AG08395 (cell line): ENCODE measurements around the gene CAPZA2.

Experiments
- DNase-seq: peaks from one replicate; pipeline ENCODE4 v3.0.0; 2012; ENCODE audit warnings: mixed read lengths, low spot score

CAPZA2 gene

DNA sequence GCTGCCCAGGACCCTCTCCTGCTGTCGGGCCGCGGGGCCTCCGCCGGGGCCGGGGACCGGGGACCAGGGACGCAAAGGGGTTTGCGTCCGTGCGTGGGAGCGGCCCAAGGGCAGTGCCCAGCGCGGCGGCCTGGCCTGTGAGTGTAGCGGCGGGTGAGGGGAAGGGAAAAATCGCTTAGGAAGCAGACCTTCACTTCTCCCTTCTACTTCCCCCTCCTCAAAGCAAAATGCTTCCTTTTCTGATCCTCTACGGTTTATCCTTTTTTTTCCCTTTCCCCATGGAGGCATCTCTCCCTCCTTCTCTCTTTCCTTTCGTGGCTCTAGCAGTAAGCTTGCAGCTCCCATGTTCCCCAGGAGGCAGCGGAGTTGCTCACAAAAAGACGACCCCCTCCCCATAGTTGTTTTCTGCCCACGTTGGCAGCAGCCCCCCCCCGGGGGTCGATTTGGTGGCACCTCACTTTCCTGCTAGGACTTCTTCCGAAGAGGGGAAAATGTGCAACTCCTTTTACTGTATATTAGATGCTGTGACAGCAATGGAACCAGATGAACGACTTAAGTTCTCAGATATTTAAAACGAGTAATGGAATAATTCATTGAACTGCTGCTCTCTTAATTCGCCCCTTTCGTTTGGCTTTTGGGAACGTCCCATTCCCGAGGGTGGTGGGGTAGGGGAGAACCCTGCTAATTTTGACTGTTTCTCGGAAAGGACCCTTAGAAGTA lies 724 bp downstream of the CAPZA2 start:
- DNase-seq = peak; percentile 14

DNA sequence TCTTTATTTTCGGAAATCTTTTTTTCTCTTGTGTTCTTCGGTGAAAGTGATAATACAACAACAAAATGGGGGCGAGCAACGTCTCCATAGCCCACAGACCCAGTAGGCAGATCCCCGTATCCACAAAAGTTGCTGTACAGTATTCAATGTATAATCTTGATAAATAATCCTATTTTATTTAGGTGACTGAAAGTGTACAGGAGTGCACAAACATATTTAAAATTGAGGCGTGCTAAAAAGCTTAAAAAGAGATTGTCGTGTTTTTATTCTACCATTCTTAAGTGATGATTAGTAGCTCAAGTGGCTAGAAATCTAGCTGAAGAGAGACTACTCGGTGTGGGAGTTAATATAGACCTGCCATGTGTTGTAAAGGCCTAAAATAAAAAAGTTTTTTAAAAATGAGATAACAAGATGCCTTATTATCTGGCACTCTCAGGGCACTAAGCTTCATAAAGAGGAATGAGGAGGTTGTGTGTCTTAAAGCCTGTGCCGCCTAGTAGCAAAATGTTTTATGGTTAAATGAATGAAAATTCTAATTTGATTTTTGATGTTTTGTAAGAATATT lies 1.6 kb downstream of the CAPZA2 start:
- DNase-seq = no peak

DNA sequence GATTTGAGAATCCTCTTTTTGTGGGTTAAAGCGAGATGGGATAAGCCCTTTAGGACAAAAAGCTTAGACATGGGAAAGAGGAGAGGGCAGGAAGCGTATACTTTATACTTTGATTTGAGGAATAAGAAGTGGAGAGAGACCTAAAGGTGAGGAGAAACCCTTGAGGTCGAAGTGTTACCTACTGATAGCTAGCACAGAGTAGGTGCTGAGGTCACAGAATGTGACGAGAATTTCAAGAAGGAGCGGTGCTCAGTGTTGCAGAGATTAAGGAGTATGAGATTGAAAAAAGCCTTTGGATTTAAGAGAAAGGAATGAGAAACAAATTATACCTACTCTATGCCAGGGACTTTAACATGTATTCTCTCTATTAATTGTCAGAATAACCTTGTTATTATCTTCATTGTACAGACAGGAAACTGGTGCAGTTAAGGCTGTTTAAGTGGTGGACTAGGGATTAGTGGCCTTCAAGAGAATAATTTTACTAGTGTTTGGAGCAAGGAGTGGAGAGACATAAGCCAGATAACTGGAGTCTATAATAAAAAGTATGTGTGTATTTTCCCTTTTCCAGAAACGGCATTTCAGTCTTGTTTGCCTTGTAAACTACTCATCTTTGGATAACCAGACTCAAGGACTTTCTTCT lies 8.8 kb downstream of the CAPZA2 start:
- no peak for DNase-seq

DNA sequence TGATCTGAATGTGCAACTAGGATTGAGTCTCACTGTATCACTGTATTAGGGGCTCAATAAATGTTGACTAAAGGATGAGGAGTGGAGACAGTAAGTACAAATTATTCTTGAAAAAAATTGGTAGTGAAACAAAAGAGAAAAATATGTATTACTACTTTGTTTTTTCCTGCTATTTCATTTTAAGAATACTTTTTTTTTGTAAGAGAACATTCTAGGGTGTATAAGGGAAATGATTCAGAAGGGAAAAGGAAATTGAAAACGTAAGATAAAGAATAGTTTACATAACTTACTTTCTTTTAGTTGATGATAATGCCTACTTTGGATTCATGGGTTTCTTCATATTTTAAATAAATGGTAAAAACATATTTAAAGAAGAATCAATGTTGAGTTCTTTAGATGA lies 9.6 kb downstream of the CAPZA2 start:
- no peak for DNase-seq

DNA sequence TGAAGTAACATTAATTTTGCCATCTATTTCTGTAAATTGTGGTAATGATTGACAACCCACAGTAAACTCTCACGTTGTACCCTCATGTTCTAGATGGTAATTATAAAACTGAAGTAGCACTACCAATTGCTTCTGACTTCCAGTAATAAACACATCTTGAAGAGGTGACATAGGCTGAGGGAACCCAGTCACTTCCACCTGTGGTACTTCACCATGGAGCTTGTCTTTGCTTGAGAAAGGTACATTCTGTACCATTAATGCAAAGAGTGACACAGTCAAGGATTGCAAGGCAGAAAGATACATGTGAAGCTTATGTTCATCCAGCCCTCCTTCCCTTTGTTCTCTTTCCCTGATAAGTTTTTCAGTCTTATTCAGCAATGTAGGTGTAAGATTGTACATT lies 11.2 kb downstream of the CAPZA2 start:
- no peak for DNase-seq

DNA sequence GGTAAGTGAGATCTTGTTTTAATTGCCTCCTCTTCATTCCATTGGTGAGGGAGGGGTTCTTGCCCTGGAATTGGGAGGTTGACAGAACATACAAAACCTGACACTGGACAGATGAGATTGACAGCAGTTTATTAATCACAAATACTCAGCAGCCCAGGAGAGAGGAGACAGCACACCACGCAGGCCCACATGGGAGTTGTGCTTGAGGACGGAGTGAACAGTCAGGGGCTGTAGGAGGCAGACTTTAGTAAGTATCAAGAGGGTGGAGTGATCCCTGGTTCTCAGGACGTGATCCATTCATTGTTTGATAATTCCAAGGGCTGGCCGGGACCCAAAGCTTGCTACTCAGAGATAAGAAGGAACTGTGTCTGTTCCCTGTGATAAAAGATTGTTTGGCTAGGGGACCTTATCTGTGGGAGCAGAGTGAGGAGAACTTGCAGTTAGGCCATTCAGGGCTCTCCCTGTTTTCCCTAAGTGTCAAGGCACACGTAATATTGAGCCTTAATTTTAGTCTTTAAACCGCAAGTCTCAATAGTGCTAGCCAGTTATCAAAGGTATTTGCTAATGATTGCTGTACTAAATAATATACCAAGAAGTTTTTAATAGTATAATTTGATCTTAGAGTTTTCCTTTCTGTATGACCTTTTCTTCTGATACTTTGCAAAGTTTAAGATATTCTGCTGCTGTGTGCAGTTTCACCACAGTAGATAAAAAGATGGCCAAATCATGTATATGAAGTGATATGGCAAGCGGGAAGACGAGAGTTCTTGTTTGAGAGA lies 14.5 kb downstream of the CAPZA2 start:
- no peak for DNase-seq

DNA sequence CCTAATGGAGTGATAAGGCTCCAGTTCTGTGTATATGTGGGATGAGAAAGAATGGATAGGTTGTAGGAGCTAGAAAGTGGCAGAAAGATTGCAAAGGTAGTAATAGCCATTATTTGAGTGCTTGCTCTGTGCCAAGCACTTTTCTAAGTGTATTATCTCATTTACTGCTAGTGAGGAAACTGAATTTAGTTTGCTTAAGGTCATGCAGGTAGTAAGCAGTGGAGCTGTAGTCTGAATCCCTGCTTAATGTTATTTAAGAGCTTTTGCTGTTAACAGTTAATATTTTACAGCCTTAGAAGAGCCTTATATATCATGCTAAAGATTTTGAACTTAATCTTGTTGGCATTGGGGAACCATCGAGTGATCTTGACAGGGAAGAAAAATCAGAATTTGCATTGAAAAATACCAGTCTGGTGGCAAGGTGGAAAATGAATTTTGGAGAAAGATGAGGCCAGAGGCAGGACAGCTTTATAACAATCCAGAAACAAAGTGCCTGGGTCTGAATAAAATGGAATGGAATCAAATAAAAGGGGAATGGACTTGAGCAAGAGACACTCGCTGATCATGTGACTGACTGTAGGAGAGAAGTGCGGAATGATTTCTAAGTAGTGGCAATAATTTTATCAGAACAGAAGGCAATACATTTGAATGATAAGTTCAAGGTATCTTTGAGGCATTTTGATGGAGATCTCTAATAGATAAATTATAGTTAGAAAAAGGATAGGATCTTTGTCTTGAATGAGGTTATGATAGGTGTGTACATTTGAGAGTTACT lies 15.2 kb downstream of the CAPZA2 start:
- no peak for DNase-seq

DNA sequence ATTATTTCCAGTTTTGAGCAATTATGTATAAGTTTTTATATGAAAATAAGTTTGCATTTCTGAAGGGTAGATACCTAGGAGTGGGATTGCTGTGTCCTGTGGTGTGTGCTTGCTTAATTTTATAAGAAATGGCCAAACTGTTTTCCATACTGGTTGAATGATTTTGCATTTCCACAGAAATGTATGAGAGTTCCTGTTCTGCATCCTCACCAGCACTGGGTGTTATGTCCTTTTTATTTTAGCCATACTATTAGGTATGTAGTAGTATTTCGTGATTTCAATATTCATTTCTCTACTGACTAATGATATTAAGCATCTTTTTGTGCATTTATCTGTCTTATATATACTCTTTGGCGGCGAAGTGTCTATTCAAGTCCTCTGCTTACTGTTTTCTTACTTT lies 22.3 kb downstream of the CAPZA2 start:
- no peak for DNase-seq

DNA sequence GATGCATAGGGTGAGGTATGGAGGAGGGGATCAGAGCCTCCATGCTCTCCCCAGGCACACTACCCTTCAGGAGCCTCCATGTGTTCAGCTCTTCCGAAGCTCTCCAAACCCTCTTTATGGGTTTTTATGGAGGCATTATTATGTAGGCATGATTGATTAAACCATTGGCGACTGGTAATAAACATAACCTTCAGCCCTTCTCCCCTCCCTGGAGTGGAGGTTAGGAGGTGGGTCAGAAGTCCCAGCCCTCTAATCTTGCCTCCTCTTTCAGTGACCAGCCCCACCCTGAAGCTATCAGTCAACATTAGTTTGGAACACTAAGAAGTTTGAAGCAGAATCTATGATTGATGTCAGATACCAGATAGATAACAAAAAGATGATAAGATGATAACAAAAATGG lies 23.3 kb downstream of the CAPZA2 start:
- DNase-seq = no peak

DNA sequence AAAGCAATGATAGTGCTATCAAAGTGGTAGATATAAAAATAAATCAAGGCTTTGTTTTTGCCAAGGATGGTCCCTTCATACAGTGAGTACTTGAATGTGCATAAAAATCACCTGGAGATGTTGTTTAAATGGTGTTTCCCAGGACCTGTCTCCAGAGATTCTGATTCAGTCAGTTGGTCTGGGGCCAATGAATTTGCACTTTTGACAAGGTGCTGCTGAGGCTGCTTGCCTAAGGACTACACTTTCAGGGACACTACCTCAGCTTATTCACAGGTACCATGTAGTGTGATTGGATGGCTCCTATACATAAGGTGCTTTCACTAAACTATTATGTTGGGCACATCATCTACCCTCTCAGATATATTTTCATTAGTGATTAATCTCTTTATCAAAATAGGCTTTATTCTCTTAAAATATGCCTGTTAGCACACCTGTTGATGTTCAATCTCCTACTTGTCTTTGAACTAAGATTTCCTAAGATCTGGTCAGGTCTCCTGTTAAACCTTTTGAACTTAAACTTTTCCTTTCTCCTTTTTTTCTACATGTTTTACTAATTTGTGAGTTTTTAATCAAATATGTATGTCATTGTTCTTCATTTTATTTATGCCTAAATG lies 24.3 kb downstream of the CAPZA2 start:
- no peak for DNase-seq

DNA sequence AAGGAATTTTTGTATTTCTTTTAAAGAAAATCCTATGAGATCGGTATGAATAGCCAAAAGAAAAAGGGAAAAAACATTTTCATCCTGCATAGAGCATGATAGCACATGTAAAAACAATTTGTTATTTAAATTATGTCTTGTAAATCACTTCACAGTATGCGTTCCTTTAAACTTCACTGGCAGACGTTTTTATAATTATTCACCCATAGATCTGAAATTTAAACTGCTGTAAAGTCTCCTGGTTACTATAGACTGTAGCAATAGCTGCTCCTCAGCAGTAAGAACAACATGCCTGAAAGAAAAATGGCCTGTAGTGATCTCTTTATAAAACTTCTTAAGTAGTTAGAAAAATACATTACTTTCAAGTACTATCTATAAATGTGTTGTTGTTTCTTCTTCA lies 26.5 kb downstream of the CAPZA2 start:
- no peak for DNase-seq

DNA sequence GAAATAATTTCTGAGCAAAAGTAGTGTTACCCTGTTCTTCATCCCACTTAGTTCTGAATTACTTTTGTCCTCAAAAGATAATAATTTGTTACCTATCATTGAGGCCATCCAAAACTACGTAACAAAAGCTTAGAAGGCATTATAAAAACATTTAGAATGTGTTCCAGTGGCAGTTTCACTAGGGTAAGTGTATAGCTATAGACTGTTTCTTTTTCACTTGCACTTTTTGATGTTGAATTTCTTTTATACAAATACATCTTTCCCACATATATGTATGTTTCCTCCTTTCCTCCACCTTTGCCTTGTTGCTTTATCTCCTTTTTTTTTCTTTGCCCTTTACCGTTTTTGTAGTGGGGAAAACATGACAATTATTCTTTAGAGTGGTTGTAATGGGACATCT lies 33.5 kb downstream of the CAPZA2 start:
- no peak for DNase-seq

DNA sequence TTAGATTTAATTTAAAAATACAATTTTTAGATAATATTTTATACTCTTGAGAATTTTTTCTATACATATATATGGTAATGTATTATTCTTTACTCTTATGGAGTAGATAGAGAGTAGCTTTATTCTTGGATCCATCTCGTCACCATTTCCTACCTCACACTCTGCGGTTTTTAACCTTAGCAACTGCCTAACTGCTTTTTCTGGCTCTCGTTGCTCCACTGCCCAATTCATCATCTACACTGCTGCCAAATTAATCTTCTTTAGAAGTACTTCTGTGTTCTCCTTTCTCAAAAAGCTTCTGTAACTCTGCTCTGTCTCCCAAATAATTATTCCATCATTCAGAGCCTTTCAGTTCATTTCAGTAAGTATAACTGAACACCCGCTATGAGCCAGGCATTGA lies 35.3 kb downstream of the CAPZA2 start:
- DNase-seq = no peak

DNA sequence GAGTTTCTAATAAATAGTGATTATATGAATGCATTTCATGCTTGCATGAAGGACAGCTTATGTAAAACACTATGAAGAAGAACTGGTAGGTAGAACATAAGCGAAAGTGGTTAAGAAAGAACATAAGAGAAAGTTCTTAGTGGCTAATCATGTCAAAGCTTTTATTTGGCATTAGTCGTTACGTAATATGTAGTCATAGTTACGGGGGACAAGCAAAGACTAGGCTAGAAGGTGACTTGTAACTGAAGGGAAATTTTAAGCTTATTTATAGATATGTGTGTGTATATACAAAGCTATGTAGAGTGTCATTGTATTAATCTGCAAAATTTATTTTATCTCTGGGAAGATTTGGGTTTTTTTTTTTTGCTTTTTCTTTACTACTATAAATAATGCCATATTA lies 36.9 kb downstream of the CAPZA2 start:
- DNase-seq = no peak

DNA sequence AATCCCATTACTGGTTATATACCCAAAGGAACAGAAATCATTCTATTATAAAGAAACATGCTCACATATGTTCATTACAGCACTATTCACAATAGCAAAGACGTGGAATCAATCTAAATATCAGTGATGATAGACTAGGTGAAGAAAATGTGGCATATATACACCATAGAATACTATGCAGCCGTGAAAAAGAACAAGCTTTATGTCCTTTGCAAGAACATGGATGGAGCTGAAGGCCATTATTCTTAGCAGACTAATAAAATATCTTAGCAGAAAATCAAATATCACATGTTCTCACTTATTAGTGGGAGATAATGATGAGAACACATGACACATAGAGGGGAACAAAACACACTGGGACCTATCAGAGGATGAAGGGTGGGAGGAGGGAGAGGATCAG lies 38.8 kb downstream of the CAPZA2 start:
- no peak for DNase-seq

DNA sequence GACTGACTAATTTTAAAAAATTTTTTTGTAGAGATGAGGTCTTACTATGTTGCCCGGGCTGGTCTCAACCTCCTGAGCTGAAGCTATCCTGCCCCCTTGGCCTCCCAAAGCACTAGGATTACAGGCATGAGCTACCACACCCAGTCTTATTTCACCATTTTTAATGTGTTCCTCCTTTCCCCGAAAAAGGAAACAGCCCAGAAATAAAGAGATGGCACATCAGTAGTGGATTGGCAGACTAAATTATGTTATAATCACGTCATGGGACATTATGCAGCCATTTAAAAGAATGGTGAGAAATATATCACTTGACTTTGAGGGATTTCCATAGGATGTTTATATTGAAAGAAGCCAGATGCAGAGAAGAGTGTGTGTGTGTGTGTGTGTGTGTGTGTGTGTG lies 40.5 kb downstream of the CAPZA2 start:
- DNase-seq = no peak

DNA sequence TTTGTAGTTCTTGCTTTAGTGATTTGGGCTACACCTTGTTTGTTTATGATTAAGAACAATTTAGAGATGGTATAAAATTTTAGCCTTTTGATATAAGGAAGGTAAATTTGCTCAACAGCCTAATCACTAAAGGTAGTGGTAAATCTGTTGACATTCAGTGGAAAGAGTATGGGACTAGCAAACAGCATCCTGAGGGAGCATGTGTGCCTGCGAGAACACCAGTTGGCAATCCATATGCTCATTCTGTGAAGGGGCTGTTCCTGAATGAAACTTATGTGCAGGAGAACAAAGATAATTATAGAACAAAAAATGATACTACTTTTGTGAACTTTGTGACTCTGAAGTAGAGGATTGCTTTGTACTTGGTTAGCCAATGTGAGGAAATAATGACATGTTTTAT lies 44.0 kb downstream of the CAPZA2 start:
- no peak for DNase-seq

DNA sequence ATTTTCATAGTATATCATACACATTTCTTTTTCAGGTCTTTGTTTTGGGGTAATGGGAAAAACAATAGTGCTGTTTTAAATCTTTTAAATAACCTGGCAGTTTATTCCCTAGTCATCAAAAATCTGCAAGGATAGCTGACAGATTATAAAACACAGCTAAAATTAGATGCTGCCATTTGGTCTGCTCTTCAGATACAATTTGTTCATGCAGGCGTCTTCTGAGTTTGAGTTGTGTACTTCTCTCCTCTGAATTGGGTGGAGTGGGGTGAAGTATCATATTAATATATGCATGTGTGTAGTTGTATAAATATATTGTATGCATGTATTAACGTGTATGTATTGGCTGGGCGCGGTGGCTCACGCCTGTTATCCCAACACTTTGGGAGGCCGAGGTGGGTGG lies 48.0 kb downstream of the CAPZA2 start:
- no peak for DNase-seq

DNA sequence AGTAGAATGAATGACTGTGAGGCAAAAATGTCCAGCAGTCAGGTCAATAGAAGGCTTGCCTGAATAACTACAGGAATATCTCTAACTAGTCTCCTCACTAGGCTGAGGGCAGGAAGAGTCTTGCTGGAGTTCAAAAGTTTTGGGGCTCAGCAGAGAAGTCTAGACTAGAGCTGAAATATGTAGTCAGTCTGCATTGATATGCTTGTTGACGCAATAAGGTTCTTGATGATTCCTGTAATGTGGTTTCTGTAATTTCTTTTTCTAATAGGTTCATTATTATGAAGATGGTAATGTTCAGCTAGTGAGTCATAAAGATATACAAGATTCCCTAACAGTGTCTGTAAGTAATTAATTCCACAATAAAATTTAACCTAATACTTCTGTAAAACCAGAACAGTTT lies 49.4 kb downstream of the CAPZA2 start:
- DNase-seq = no peak

DNA sequence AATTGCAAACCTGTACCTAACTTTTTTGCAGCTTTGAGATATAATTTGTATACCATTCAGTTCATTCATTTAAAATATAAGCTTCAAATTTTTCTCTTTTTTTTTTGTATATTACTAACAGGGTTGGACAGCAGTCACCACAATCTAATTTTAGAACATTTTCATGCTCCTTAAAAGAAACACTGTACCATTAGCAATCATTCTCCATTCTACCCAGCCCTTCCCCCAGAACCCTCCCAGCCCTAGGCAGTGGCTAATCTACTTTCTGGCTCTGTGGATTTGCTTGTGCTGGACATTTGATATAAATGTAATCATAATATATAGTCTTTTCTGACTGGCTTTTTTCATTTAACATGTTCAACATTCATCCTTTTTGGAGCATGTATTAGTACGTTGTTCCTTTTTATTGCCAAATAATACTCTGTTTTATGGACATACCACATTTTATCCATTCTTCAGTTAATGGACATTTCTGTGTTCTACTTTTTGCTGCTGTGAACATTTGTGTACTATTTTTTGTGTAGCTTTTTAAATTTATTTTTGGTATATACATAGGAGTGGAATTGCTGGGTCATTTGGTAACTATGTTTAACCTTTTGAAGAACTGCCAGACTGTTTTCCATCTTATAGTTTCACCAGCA lies 50.0 kb downstream of the CAPZA2 start:
- DNase-seq = no peak

DNA sequence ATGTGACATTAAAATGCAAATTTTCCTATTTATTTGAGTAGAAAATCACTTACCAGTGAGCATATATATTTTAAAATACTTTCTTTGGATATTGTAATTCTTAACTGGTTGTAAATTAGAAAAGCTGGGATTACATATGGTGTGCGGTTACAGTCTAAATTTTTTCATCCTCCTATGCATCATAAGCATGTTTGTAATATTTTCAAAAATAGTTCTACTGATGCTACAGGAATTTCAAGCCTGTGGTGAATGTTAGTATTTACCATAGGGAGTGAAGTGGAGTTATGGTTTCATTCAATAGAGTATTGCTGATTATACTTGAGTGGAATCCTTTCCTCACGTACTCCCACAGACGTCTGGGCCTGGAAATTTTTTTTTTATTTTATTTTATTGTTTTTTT lies 56.3 kb downstream of the CAPZA2 start:
- no peak for DNase-seq
